Ecto neural progenitor cell (in vitro differentiated cells): ENCODE data around the gene KCNJ5.
A peak's percentile ranks its signal among the peaks of the same experiment; 100 is the strongest.

ENCODE experiments used
- DNase-seq: peaks from one replicate; pipeline ENCODE4 v3.0.0-alpha.2; 2018; ENCODE audit warnings: low spot score

KCNJ5 gene

DNA sequence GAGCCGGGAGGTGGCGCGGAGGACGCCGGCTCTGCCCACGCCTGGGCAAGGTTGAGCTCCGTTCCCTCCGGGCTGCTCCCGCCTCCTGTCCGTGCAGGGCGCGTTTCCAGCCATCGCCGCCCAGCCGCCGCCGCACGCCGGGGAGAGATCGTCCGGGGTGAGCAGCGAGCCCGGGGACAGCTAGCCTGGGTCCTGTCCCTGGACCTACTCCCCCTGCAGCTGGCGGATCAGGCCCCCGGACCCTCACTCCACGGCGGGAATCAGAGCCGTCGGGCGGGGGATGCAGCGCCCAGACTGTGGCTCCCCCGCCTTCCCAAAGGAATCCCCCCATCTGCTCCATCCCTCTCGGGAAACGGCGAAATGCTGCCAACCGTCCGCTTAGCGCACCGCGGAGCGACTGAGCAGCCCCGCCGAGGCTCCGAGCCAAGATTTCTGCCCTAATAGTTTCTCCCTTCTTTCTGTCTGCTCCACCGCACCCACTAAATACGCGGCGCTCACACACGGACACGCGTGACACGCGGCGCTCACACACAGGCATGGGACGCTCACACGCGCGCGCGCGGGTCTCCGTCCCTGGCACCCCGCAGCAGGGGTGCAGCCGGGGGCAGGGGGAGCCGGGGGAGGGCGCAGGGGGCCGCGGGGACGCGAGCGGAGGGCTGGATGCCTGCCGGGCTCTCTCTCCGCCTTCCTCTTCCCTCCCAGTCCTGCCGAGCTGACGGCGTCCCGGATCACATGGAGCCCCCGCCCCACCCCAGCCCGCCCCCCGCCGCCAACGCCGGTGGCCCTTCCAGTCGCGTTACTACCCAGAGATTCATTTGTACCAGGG, at the start of gene KCNJ5:
KCNJ5 (plus strand) TSS at position 814 of the 826 bp plus-strand sequence. CDS start 19,918 bp downstream, outside the sequence.
- DNase-seq, result peak; percentile 76

DNA sequence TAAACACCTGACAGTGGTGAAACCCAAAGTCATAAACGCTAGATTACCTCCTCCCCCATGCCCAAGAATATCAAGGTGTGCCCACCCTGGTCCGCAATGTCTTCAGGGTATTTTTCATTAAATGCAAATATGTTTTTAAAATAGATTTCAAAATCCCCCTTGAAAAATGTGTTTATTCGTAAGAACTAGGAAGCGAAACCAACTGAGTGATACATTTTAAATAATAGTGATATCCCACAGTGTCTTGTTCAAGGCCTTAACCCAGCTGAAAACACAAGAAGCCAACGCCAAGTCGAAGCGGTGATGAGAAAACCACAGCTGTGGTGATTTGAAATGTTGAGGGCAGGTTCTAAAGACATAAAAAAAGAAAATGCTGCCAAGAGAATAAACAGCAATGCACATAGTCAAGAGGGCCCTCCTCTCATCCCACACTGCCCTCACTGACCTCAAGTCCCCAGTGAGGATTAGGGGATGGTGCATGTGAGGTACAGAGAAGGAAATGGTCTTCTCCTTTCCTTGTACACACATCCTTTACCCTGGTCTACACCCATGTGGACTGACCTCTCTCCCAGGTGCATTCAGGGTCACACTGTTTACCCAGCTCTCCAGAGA, 49.6 kb upstream of the KCNJ5 start:
- no peak for DNase-seq

DNA sequence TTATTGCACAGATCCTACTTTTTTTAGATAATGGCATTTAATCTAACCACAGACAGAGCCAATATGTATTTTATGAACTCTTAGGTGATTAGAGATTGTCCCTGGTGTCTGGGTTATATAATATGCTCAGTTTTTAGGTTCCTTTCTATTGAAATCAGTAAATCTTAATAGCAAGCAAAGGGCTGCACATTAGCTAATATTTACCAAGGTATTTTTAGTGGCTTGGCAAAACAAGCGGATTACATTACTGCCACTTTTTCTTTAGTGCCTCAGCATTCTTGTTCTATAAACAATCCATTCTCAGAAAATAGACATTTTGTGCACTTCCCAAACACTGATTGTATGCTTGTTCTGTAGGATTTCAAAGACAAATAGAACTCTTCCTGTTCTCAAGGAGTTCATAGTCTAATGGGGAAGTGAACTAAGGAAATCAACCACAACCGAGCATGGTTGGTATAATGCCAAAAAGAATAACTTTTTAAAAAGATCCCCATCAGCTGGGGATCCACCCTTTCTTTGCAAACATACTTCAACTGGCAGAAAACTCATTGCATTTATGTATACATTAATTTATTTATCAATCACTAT, 47.9 kb upstream of the KCNJ5 start:
- DNase-seq, result no peak

DNA sequence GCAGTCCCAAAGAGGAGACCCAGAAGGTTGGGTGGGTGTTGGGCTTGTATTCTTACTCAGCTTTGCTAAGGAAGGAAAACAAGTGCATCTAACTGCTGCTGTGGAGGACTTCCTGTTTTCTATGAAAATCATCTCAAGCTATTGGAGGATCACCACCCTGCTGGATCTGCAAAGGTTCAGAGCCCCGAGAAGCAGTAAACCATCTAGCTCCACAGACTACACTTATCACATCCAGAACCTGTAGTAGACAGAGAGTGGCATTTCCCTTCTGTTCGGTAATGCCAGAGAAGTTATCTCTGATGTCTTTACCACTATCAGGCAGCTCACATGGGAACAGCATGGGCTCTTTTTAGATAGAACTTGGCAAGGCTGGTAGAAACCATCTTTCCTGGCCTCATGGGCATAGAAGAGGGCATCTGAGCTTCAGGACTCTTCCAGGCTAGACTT, 45.8 kb upstream of the KCNJ5 start:
- no peak for DNase-seq

DNA sequence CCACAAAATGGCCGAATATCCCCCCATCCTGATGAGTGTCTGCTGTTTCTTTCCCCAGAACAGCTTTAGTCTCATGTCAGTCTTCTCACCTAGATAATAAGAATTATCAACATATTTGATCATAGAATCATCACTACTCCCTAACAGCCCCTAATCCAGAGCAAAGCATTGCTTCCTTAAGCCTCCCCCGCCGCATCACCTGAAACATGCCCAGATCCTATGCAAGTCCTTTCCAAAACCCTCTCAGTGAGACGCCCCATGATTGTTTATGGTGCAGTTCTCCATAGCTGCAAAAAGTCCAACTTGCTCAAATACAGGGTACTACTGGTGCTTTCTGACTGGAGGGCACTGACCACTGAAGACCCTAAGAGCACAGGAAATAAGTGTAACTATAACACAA, 44.2 kb upstream of the KCNJ5 start:
- no peak for DNase-seq

- DNase-seq, result peak; percentile 86
These were observed 42.2 kb upstream of the KCNJ5 start for GRCh38 chr11:128848815-128849455.

GRCh38 chr11:128852327-128853023, 38.7 kb upstream of the KCNJ5 start:
- no peak for DNase-seq

- no peak for DNase-seq
These were observed 37.6 kb upstream of the KCNJ5 start for GRCh38 chr11:128853559-128853958.

- DNase-seq, result no peak
These were observed 36.3 kb upstream of the KCNJ5 start for GRCh38 chr11:128854841-128855240.

DNA sequence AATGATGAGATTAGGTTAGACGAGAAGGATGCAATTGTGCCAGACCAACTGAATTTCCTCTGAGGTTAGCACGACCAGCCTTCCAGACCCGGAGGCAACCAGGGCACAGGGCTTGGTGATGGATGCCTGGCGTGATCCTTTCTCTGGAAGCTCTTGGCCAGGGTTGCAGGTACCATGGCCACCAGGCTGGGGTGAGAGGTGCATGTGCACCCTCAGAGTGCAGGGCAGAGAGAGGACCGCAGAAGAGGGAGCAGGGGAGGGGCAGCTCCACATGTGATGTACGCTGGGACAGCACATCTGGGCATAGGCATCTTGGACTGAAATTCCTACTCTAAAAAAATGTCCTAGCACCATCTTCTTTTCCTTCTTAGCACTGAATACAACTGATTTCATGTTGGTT, 34.9 kb upstream of the KCNJ5 start:
- DNase-seq, result no peak

DNA sequence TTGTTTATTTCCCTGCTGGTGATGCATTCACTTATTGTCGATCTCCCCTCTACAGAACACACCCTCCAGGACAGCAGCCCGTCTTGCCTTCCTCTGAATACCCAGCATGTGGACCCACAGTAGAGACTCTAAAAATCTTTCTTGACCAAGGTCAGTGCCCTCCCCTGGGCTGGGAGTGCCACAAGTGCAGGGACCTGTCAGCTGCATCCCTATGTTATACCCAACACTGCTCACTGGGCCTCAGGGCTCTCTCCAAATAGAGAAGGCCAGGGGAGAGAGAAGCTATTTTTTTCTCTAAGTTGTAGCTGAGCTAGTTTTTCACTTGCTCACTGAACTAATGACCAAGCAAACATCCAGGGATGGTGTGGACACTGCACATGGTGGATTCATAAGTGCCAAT, 33.8 kb upstream of the KCNJ5 start:
- DNase-seq, result no peak

DNA sequence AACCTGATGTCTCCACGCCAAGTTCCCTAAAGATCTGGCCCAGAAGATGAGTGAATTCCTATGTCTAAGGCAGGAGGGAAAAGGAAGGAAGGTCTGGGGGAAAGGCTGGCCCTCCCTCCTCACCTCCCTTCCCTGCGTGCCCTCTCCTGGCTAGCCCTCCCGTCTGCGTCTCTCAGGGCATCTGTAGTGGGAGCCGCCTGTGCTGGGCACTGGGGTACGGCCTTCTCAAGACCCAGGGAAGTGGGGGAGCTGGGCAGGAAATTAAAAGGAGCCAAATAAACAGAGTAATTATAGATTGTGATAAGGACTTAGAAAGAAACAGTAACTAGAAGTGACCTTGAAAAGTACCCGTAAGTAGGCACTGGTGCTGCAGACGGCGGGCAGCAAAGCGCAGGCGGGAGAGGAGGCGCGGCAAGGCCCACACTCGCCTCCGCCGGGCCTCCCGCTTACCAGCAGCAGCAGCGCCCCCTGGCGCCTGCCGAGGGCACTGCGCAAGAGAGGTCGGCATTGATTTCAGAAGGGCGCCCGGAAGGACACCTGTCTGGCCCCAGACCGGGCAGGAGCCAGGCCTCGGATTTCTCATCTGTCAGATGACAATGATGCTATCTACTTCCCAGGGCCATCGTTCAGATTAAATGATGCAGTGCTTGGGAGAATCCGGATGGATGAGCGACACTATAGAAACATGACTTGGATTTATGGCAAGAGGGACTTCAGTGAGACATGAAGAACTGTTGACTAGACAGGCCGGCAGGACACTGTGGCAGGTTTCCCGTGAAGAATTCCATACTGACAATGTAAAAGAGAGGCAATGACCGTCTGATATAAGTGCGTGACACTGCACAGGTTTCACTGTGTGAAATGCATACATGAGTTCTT, 31.4 kb upstream of the KCNJ5 start:
- peak; percentile 89 for DNase-seq

GRCh38 chr11:128860571-128861361, 30.4 kb upstream of the KCNJ5 start:
- no peak for DNase-seq

DNA sequence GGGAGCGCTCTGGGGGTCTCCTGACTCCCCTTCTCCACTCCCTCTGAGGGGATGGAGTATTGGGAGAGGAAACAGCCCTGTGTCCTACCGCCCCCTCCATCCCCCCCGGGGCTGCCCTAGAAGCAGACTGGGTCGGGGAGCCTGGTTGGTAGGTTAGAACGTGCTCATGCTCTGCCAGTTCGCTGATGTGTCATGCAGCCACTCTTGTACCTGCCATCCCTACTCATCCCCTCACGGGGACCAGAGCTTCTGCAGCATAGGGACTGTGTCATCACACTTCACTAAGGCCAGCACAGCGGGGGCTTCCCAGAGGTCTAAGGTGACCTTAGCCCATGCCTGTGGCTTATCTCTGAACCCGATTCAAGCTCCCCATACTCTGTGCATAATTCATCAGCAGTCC, 28.8 kb upstream of the KCNJ5 start:
- DNase-seq, result no peak

DNA sequence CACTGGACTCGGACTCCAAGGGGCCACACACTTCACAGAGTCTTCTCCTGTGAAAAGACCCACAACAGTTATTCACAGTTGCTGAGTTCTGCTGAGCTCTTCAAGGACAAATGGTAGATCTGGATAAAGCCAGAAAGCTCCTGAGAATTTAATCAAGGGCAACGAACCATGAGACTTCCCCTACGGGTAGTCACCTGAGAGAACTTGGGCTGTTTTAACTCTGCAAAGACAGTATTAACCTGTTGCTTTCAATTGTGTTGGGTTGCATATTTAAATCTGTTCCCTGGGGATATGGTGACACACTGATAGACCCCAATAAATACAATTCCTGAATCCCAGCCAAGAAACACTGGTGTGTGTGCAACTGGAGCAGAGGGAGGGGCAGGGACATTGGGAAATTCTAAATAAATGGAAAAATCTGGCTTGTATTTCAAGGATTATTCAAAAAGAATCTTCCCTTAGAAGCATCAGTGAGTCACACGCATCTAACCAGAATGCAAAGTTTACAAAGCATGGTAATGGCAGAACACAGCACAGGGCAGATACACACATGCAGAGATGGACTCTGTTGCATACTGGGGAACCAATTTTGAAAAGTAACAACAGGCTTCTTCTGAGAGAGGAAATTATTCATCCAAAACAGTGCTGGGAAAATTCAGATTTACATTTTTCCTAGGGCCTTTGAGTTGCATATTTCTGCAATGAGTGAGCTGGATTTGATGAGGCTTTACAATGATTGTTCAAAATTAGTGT, 28.1 kb upstream of the KCNJ5 start:
- DNase-seq, result no peak

GRCh38 chr11:128865490-128865889, 25.7 kb upstream of the KCNJ5 start:
- no peak for DNase-seq

GRCh38 chr11:128867277-128867676, 23.9 kb upstream of the KCNJ5 start, which contains the start of gene KCNJ1:
KCNJ1 (minus strand) TSS chr11:128867296; CDS start chr11:128840243, 27,053 bp downstream.
- no peak for DNase-seq

GRCh38 chr11:128868841-128869671, 22.1 kb upstream of the KCNJ5 start:
- no peak for DNase-seq
